Right lobe of liver (tissue), 4 donors: ENCODE results near the gene TMEM54.

ENCODE experiments used
- POLR2A ChIP-seq: fragments of 450-650 bp; IDR thresholded peaks from one replicate; pipeline ENCODE4 v1.6.1; 2017; ENCODE audit warnings: antibody characterized with exemption, mild to moderate bottlenecking
- TF ChIP-seq, protein P1 (sequence below), 4 donors: fragments of 200-600 bp in 3 of 4; fragments of 450-650 bp in 1 of 4; IDR thresholded peaks; one replicate each; pipeline versions ENCODE4 v1.5.1 to v1.8.0; 2016 to 2022; ENCODE audit warnings: antibody characterized with exemption in 4 of 4, mild to moderate bottlenecking in 2 of 4
- donor health status: DM: no; HTN: no; CAD: no.
- donor health status: DM: no; HTN: no; CAD: no.
- donor health status: DM: no; HTN: yes; CAD: no.

DNA sequence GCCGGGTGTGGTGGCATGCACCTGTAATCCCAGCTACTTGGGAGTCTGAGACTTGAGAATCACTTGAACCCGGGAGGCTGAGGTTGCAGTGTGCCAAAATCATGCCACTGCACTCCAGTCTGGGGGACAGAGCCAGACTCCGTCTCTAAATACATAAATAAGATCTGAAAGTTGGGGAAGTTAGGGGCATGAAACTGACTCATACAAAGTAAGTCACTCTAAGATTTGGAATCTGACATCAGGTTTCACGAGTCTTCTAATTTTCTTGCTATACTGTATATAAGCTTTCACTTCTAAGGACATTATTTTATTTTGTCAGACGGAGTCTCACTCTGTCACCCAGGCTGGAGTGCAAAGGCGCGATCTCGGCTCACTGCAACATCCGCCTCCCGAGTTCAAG is 33.3 kb upstream of the TMEM54 start:
- TF ChIP-seq, protein P1, sequence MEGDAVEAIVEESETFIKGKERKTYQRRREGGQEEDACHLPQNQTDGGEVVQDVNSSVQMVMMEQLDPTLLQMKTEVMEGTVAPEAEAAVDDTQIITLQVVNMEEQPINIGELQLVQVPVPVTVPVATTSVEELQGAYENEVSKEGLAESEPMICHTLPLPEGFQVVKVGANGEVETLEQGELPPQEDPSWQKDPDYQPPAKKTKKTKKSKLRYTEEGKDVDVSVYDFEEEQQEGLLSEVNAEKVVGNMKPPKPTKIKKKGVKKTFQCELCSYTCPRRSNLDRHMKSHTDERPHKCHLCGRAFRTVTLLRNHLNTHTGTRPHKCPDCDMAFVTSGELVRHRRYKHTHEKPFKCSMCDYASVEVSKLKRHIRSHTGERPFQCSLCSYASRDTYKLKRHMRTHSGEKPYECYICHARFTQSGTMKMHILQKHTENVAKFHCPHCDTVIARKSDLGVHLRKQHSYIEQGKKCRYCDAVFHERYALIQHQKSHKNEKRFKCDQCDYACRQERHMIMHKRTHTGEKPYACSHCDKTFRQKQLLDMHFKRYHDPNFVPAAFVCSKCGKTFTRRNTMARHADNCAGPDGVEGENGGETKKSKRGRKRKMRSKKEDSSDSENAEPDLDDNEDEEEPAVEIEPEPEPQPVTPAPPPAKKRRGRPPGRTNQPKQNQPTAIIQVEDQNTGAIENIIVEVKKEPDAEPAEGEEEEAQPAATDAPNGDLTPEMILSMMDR (IDR thresholded peaks at IDR 0.05): no peak
- no peak for TF ChIP-seq POLR2A
